Heart right ventricle (tissue), 16 donors: ENCODE measurements around the gene TRIM4. TPM values are rescaled to one million over a fixed set of nuclear protein-coding genes. Genes with fewer than 3 reads are reported as not detected.

Experiments
- ATAC-seq, 8 donors: fragments of 200-7000 bp; cut with Tn5 transposase; one replicate each; pipeline ENCODE4 v1.9.1; 2020; ENCODE audit warnings: mild to moderate bottlenecking in 8 of 8, moderate library complexity in 8 of 8, moderate number of reproducible peaks in 1 of 8
- DNase-seq, 2 donors: peaks; one replicate each; pipeline ENCODE4 v3.0.0-alpha.2; 2020
- H3K27ac ChIP-seq, 10 donors: fragments of 200-600 bp; sonication (generic) in 2 of 10; one replicate each; pipeline versions ENCODE4 v1.5.0 to v1.8.0; 2020 to 2022; ENCODE audit warnings: mild to moderate bottlenecking in 3 of 10
- H3K27me3 ChIP-seq, 7 donors: fragments of 200-600 bp; one replicate each; pipeline ENCODE4 v1.8.0; 2021 to 2022; ENCODE audit warnings: mild to moderate bottlenecking in 2 of 7
- H3K36me3 ChIP-seq, 9 donors: fragments of 200-600 bp; sonication (generic) in 1 of 9; one replicate each; pipeline versions ENCODE4 v1.5.0 to v1.8.0; 2020 to 2022; ENCODE audit warnings: mild to moderate bottlenecking in 2 of 9
- H3K4me1 ChIP-seq, 9 donors: fragments of 200-600 bp; sonication (generic) in 1 of 9; one replicate each; pipeline versions ENCODE4 v1.5.0 to v1.8.0; 2020 to 2022; ENCODE audit warnings: mild to moderate bottlenecking in 4 of 9
- H3K4me3 ChIP-seq, 10 donors: fragments of 200-600 bp; sonication (generic) in 2 of 10; one replicate each; pipeline versions ENCODE4 v1.5.0 to v1.8.0; 2020 to 2022; ENCODE audit warnings: mild to moderate bottlenecking in 7 of 10, moderate library complexity in 2 of 10
- H3K9me3 ChIP-seq, 11 donors: fragments of 200-600 bp in 10 of 11; sonication (generic) in 2 of 11; one replicate each; pipeline versions ENCODE4 v1.5.0 to v1.8.0; 2013 to 2022; ENCODE audit warnings: mild to moderate bottlenecking in 2 of 11, control low read depth in 1 of 11, moderate library complexity in 1 of 11
- WGBS, 2 donors: extraction: QIAGEN DNeasy Blood & Tissue Kit; methylation state at CpG; one replicate each; pipeline ENCODE4 v1.1.7; 2013; ENCODE audit warnings: inconsistent platforms in 1 of 2; 5-methylcytosine and 5-hydroxymethylcytosine counted together
- intact Hi-C, 10 donors: fragments of 100-400 bp; cut with DNase I; formaldehyde crosslinking; loops; one replicate each; pipeline versions ENCODE4 v1.11.1 to v1.14.2; 2022
- polyA plus RNA-seq, 2 donors: library from polyadenylated mRNA; stranded (reverse); fragments of 200-250 nt; gene quantifications; one replicate each; pipeline ENCODE4 v1.2.3, GENCODE V29; 2013
- total RNA-seq, 10 donors: library from RNA; stranded (reverse); fragmentation: NEBNext Ultra II Directional in 3 of 10; extraction: Animal tissue kit (Norgen Biotek cat#: 25700) in 3 of 10; gene quantifications; one replicate each; pipeline versions ENCODE4 v1.2.1 to v1.2.4, GENCODE V29; 2021 to 2023
- TF ChIP-seq, protein P1 (sequence below), 9 donors: fragments of 200-600 bp; sonication (generic) in 2 of 9; IDR thresholded peaks; one replicate each; pipeline versions ENCODE4 v1.5.0 to v1.8.0; 2021 to 2022; ENCODE audit warnings: antibody characterized with exemption in 9 of 9, mild to moderate bottlenecking in 5 of 9, moderate library complexity in 1 of 9
- donor health status: Arrhythmogenic right ventricular cardiomyopathy.
- donor health status: ischemic (EF 13 %, LVEDD 7.1; RV severe dilation, severe dysfunction).
- donor health status: healthy with polysubstance abuse.
- donor health status: DM: no; HTN: yes; CAD: no.
- donor health status: DM: no; HTN: no; CAD: no.
- donor health status: ischemic (EF 25% LVEDD 6.9; RV normal size, moderate dysfunction).
- donor health status: ischemic (EF 25% LVEDD 5.7; RV mildly dilated, moderate dysfunction).
- donor health status: healthy.
- donor health status: DM: yes; HTN: yes; CAD: no.
- donor health status: Ischemic cardiomyopathy.
- donor health status: ischemic (EF 35%, LVEDD 5.7; RV mildly dilated, moderate dysfunction).
- donor health status: nonischemic (EF 11% LVEDD 7.7; RV severe dilation, severe dysfunction).
- donor health status: DM: yes; HTN: yes; CAD: no.
- donor health status: PGD.
- donor health status: ischemic (EF 29% LVEDD 5.4; RV normal size, mild dysfunction).
- donor health status: nonischemic (EF 23%, LVEDD 6.1; RV moderate dilation, normal function).

The TRIM4 gene
- total and polyA plus RNA-seq, 12 donors: 5.0 to 9.6 (median 6.8) TPM

DNA sequence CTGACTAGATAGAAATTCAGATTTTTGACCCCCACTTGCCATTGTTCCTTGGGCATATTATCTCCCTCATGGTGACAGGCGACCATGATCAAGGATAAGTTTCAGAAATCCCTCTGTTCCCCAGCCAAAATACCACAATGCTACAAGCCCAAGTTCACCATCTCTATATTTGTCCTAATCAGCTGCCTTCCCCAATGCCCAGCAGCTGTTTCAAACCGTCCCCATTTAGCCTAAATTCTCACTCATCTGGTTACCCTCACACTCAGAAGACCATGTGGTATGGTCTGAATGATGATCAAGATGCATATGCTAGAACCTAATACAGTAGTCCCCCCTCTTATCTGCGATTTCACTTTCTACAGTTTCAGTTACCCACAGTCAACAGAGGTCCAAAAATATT is 11.0 kb upstream of the TRIM4 start:
- no peak for DNase-seq
- ATAC-seq: no peak
- 85 to 90% methylated on average over 3 of the region's 3 CpGs for WGBS, 2 donors
- Histone ChIP-seq H3K27ac (peak overlapping the region in 4 of 10 donors; percentile 14 to 79 (median 74)), H3K27me3 (peaks cover 0 to 18% (median 0%) of the 10 kb centered on the region in 7 donors), H3K9me3 (no peaks in the 10 kb centered on the region), H3K4me1 (peaks cover 4 to 21% (median 11%) of the 10 kb centered on the region in 9 donors), H3K4me3 (no peak overlapping the region), H3K36me3 (no peaks in the 10 kb centered on the region)
- TF ChIP-seq, protein P1, sequence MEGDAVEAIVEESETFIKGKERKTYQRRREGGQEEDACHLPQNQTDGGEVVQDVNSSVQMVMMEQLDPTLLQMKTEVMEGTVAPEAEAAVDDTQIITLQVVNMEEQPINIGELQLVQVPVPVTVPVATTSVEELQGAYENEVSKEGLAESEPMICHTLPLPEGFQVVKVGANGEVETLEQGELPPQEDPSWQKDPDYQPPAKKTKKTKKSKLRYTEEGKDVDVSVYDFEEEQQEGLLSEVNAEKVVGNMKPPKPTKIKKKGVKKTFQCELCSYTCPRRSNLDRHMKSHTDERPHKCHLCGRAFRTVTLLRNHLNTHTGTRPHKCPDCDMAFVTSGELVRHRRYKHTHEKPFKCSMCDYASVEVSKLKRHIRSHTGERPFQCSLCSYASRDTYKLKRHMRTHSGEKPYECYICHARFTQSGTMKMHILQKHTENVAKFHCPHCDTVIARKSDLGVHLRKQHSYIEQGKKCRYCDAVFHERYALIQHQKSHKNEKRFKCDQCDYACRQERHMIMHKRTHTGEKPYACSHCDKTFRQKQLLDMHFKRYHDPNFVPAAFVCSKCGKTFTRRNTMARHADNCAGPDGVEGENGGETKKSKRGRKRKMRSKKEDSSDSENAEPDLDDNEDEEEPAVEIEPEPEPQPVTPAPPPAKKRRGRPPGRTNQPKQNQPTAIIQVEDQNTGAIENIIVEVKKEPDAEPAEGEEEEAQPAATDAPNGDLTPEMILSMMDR (IDR thresholded peaks at IDR 0.05): no peak
- intact Hi-C loops: no loop called here

DNA sequence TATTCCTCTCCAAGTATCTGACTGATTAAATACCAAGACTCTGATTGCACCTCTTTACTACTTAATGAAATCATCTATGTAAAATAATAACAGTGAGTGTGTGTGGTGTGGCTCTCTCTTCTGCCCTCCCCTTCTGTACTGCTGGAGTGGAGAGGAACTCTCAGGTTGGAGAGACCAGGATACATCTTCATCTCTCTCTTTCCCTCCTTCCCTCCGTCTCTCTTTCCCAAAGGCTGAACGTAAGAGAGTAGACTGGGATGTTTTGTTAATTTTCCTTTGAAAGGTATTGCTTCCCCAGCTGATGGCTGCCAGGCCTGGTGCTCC is 10.4 kb upstream of the TRIM4 start:
- Histone ChIP-seq H3K27me3 (peaks cover 0 to 18% (median 0%) of the 10 kb centered on the region in 7 donors), H3K4me3 (peak overlapping the region in 6 of 10 donors; percentile 40 to 50 (median 44)), H3K4me1 (peaks cover 4 to 21% (median 11%) of the 10 kb centered on the region in 9 donors), H3K36me3 (no peaks in the 10 kb centered on the region), H3K9me3 (no peaks in the 10 kb centered on the region), H3K27ac (peak overlapping the region in 8 of 10 donors; percentile 14 to 79 (median 70))
- TF ChIP-seq, protein P1 (IDR thresholded peaks at IDR 0.05): peak in 2 of 9 donors; percentile 1 to 25
- WGBS, 2 donors: 28 to 29% methylated on average over 2 of the region's 2 CpGs
- DNase-seq (no peak), ATAC-seq (peak in 1 of 8 donors; percentile 40)
- intact Hi-C loops: loop anchor here in 4 of 10 donors (5.0 to 10.0 kb wide), 4 partner anchors 45 to 125 kb away; partner anchors contain the start of gene AZGP1 (in 1 of the 4)

DNA sequence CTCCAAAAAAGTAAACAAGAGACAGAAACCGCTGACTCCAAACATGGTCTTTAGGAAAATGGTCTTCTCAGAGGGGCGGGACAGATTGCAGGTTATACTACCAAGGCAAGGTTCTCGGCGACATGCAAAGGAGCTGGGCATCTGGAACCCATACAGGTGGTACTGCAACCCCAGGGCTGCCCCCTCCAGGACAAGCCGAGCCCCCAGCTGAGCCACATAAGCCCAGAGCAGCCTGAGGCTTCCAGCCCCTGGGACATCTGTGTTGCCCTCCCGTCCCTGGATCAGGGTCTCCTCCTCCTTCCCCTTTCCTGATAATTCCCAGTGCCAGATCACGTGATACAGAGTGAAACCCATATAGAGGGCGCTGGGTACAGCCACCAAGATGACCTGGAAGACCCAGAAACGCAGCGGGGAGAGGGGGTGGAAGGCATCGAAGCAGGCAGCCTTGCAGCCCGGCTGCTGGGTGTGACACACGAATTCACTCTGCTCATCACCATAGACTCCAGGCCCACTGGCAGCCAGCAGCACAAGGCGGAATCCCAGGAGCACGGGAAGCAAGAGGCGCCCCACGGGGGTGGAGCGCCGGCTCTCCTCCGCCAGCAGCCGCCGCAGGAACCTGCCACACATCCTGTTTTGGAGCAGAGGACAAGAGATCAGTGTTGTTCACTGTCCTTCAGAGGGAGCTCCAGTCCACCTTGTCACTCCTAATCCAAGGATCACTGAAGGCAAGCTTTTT is 9.8 kb upstream of the TRIM4 start, which contains the start of gene GJC3:
Gene GJC3, minus strand, starts transcription at position 627 of the 736 bp plus-strand sequence. Its CDS starts 0 bp downstream, at position 627.
- WGBS, 2 donors: 18% methylated on average over 22 of the region's 22 CpGs
- Histone ChIP-seq H3K4me3 (peak within 1 kb of the TSS in 8 of 10 donors; percentile 8 to 50 (median 42)), H3K4me1 (peaks cover 4 to 21% (median 11%) of the 10 kb centered on the region in 9 donors), H3K36me3 (no peaks in the 10 kb centered on the region), H3K27me3 (peaks cover 0 to 18% (median 0%) of the 10 kb centered on the region in 7 donors), H3K27ac (peak within 1 kb of the TSS; percentile 14 to 79 (median 70)), H3K9me3 (no peaks in the 10 kb centered on the region)
- intact Hi-C loops: loop anchor here in 4 of 10 donors (5.0 to 10.0 kb wide), 4 partner anchors 46 to 126 kb away; partner anchors contain the start of gene AZGP1 (in 1 of the 4)
- ATAC-seq (peak; percentile 93 to 100 (median 96)), DNase-seq (peak; percentile 68 to 73)
- TF ChIP-seq, protein P1 (IDR thresholded peaks at IDR 0.05): peak; percentile 12 to 75 (median 55)

- DNase-seq (no peak), ATAC-seq (no peak)
- no peak overlapping the region for H3K4me3 ChIP-seq
- 81 to 82% methylated on average over 2 of the region's 2 CpGs for WGBS, 2 donors
- intact Hi-C loops: loop anchor here in 4 of 10 donors (5.0 to 10.0 kb wide), 4 partner anchors 47 to 127 kb away; partner anchors contain the start of gene AZGP1 (in 1 of the 4)
- H3K4me1 ChIP-seq: peaks cover 4 to 21% (median 11%) of the 10 kb centered on the region in 9 donors
- no peak overlapping the region for H3K27ac ChIP-seq
- H3K36me3 ChIP-seq: no peaks in the 10 kb centered on the region
- TF ChIP-seq, protein P1 (IDR thresholded peaks at IDR 0.05): no peak
- no peaks in the 10 kb centered on the region for H3K9me3 ChIP-seq
- peaks cover 0 to 18% (median 0%) of the 10 kb centered on the region in 7 donors for H3K27me3 ChIP-seq
Observed at GRCh38 chr7:99928188-99928587, 8.9 kb upstream of the TRIM4 start.
